ENCODE measurements around the gene WNT5A.
"Not testable (repeated sequence)": the region's sequence is repeated elsewhere in the genome, so short reads cannot be mapped to it uniquely, and the experiment has no call there.

- peak in 1 of 3 experiments; percentile 33 for TF ChIP-seq CTCF (optimal IDR thresholded peaks at IDR 0.05 in 1 of 3, IDR thresholded peaks at IDR 0.05 in 1 of 3, conservative IDR thresholded peaks at IDR 0.05 in 1 of 3; ENCODE audit: extremely low read depth in 1 of 3, insufficient read depth in 2 of 3, low read length in 3 of 3)
- TF ChIP-seq EZH2 (IDR thresholded peaks at IDR 0.05; ENCODE audit: low read length) = not testable (repeated sequence)
Measured at GRCh38 chr3:55505102-55505501, 18.0 kb upstream of the WNT5A start.
